Stimulated activated CD4-positive, alpha-beta T cell treated with anti-CD3 and anti-CD28 coated beads, TNF-alpha, amount 100 ng/mL, for 24 hours (primary cell): ENCODE results near the gene FBXW2.
"Not testable (repeated sequence)": the region's sequence is repeated elsewhere in the genome, so short reads cannot be mapped to it uniquely, and the experiment has no call there.

Source experiments
- DNase-seq, 3 experiments: peaks; one replicate each; pipeline ENCODE4 v3.0.0-alpha.2; 2020; ENCODE audit warnings: low read depth in 3 of 3

Gene FBXW2

GRCh38 chr9:120778758-120779157 is 14.5 kb downstream of the FBXW2 start:
- DNase-seq = no peak

- no peak for DNase-seq
Observed at GRCh38 chr9:120777229-120777628, 16.0 kb downstream of the FBXW2 start.

GRCh38 chr9:120776788-120777187 is 16.4 kb downstream of the FBXW2 start:
- no peak for DNase-seq

- no peak for DNase-seq
Observed at GRCh38 chr9:120775859-120776258, 17.4 kb downstream of the FBXW2 start.

GRCh38 chr9:120774719-120775118 is 18.5 kb downstream of the FBXW2 start:
- no peak for DNase-seq

- DNase-seq = no peak
Observed at GRCh38 chr9:120773256-120773655, 20.0 kb downstream of the FBXW2 start.

GRCh38 chr9:120770931-120771330 is 22.3 kb downstream of the FBXW2 start:
- no peak for DNase-seq

GRCh38 chr9:120768886-120769285 is 24.3 kb downstream of the FBXW2 start:
- DNase-seq = no peak

GRCh38 chr9:120768247-120768646 is 25.0 kb downstream of the FBXW2 start:
- no peak for DNase-seq

- DNase-seq = no peak
Observed at GRCh38 chr9:120767451-120767850, 25.8 kb downstream of the FBXW2 start.

- DNase-seq = no peak
Observed at GRCh38 chr9:120765910-120766425, 27.2 kb downstream of the FBXW2 start.

GRCh38 chr9:120764476-120764875 is 28.7 kb downstream of the FBXW2 start:
- no peak for DNase-seq

GRCh38 chr9:120761006-120761405 is 32.2 kb downstream of the FBXW2 start:
- no peak for DNase-seq

- DNase-seq = no peak
Observed at GRCh38 chr9:120759755-120760400, 33.3 kb downstream of the FBXW2 start.

GRCh38 chr9:120758544-120758943 is 34.7 kb downstream of the FBXW2 start:
- no peak for DNase-seq

- no peak for DNase-seq
Observed at GRCh38 chr9:120757026-120757913, 35.9 kb downstream of the FBXW2 start.

GRCh38 chr9:120756531-120756930 is 36.7 kb downstream of the FBXW2 start:
- DNase-seq = no peak

- DNase-seq = peak; percentile 45 to 68 (median 46)
Observed at GRCh38 chr9:120755810-120756434, 37.3 kb downstream of the FBXW2 start.

- DNase-seq = no peak
Observed at GRCh38 chr9:120755044-120755443, 38.2 kb downstream of the FBXW2 start.

- DNase-seq = no peak
Observed at GRCh38 chr9:120750421-120750820, 42.8 kb downstream of the FBXW2 start.

GRCh38 chr9:120746366-120746765 is 46.9 kb downstream of the FBXW2 start:
- not testable (repeated sequence) for DNase-seq

GRCh38 chr9:120745278-120745677 is 47.9 kb downstream of the FBXW2 start:
- DNase-seq = no peak
